Measurements from ENCODE around the gene HNRNPA1. TPM values are rescaled to one million over a fixed set of nuclear protein-coding genes. Genes with fewer than 3 reads are reported as not detected.
"Not testable (repeated sequence)": the region's sequence is repeated elsewhere in the genome, so short reads cannot be mapped to it uniquely, and the experiment has no call there.

HNRNPA1 gene
- total RNA-seq, result 1,517 and 1,552 TPM in 2 replicates

GRCh38 chr12:54280468-54281260, at the start of gene HNRNPA1:
Gene HNRNPA1, plus strand, starts transcription at chr12:54280726. Its CDS starts 82 bp downstream, at chr12:54280808.
- intact Hi-C loops (cut with micrococcal nuclease), result loop anchor here (1.0 to 5.0 kb wide), 5 partner anchors 45 to 217 kb away; partner anchors contain the start of genes COPZ1 and NCKAP1L

DNA sequence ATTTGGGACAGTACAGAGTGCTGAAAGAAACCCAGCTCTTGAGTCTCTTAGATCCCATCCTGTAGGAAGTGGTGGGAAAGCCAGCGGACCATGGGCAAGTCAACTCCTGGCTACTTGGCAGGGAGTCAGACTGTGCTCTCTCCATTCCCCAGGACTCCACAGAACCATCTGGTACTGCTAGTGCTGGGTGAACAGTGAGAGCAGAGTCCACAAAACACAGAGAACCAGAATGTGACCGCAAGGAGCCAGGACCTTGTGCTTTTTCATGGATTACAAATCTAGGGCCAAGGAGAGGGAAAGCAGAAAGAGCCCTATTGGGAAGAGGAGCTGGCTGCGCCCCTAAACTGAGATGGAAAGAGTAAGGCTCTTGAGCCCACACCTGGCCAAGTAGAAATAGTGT, 49.3 kb upstream of the HNRNPA1 start:
- intact Hi-C loops (cut with micrococcal nuclease), result not testable (repeated sequence)

GRCh38 chr12:54232790-54233189, 47.7 kb upstream of the HNRNPA1 start:
- intact Hi-C loops (cut with micrococcal nuclease), result no loop called here

- intact Hi-C loops (cut with micrococcal nuclease), result no loop called here
These were observed 42.0 kb upstream of the HNRNPA1 start for GRCh38 chr12:54238531-54238930.

- intact Hi-C loops (cut with micrococcal nuclease), result no loop called here
These were observed 40.9 kb upstream of the HNRNPA1 start for GRCh38 chr12:54239620-54240019.

DNA sequence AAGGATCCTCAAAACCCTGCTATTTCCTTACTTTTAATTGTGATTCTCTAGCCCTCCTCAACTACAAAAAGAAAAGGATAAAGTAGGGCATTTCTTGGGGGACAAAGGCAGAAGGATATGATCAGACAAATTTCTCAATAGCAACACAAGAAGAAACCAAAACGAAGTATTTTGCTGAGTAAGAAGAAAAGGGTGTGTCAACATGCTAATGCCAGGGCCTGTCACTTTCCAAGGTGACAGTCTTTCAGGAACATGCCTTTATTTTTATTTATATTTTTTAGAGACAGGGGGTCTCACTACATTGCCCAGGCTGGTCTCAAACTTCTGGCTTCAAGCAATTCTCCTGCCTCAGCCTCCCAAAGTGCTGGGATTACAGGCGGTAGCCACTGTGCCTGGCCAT, 40.4 kb upstream of the HNRNPA1 start:
- intact Hi-C loops (cut with micrococcal nuclease), result no loop called here

DNA sequence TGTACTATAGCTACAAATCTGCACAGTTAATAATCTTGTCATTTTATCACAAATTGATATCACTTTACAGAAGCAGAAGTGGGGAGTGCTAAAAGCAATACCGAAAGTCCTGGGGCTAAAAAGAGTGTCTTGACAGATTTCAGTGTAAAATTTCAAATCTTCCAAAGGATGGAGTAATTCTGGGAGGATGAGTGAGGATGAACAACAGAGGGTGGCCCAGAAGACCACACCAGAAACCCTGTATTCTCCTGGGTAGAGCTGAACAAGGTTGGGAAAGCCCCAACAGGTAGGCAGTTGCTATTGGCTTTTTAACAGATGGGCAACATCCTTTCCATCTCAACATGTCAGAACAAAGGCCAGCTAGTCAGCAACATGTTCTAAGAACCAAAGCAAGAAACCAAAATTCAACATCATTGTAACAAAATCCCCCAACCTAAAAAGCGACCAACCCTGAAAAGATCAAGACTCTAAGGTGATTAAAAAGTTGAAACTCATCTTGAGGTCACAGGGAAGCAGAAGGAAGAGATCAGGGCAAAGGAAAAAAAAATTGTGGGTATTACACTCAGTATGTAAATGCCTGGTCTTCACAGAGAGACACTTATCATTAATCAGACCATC, 39.4 kb upstream of the HNRNPA1 start:
- intact Hi-C loops (cut with micrococcal nuclease), result no loop called here

GRCh38 chr12:54246011-54246641, 34.4 kb upstream of the HNRNPA1 start:
- intact Hi-C loops (cut with micrococcal nuclease), result no loop called here

DNA sequence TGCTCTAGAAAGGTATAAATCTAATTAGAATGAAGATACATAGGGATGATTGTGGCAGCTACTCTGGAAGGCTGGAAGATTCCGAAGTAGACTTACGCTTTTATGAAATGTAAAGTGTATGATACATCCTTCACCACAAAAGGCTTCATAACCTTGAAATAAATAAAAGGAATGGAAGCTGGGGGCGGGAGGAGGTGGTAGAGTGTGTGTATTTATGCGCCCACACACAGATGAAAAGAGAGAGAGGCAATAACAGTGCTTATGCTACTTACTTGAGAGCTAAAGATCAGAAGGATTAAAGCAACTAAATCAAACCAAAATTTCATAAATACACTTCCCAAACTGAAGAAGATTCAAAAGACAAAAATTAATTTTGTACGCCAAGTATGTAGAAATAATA, 31.0 kb upstream of the HNRNPA1 start:
- intact Hi-C loops (cut with micrococcal nuclease), result no loop called here

GRCh38 chr12:54251667-54252284, 28.8 kb upstream of the HNRNPA1 start:
- intact Hi-C loops (cut with micrococcal nuclease), result loop anchor here (1.0 to 2.0 kb wide), 2 partner anchors 110 to 117 kb away; no protein-coding TSS in a partner anchor

- intact Hi-C loops (cut with micrococcal nuclease), result no loop called here
These were observed 27.3 kb upstream of the HNRNPA1 start for GRCh38 chr12:54253240-54253639.

DNA sequence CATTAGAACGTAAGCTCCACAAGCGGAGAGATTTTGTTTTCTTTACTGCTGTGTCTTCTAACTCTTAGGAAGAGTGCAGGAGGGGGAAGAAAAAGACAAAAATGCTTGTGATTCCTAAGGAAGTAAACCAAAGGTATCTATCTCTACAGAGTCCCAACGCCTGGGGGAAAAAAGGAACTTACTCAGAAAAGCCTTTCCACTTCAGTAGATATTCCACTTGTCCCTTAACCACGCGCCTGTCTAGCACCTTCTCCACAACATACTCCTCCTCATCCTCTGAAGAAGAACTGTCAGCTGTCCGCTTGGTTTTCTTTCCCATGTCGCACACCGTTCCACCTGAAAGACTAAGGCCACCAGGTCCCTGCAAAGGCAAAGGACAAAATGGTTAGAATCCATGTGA, 23.2 kb upstream of the HNRNPA1 start:
- intact Hi-C loops (cut with micrococcal nuclease), result no loop called here

DNA sequence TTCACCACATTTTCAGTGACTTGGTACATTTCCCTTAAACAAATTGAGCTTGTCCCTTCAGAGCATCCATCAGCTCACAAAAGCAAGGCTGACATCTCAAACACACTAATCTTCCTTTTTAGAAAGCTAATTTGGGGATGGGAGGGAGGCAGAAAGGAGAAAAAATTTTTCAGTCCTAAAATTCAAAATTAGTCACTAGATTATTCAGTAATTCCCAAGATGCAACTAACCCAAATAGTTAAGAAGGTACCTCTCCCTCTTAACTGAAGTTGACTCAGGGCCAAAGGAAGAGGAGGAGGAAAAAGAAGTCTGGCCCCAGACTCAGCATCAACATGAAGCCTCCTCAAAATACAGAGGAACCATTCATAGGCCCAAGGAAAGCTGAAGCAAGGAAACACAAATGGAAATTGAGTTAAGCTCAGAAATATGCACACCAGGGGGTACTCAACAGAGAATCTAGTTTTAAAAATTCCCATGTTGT, 22.3 kb upstream of the HNRNPA1 start:
- intact Hi-C loops (cut with micrococcal nuclease), result no loop called here

DNA sequence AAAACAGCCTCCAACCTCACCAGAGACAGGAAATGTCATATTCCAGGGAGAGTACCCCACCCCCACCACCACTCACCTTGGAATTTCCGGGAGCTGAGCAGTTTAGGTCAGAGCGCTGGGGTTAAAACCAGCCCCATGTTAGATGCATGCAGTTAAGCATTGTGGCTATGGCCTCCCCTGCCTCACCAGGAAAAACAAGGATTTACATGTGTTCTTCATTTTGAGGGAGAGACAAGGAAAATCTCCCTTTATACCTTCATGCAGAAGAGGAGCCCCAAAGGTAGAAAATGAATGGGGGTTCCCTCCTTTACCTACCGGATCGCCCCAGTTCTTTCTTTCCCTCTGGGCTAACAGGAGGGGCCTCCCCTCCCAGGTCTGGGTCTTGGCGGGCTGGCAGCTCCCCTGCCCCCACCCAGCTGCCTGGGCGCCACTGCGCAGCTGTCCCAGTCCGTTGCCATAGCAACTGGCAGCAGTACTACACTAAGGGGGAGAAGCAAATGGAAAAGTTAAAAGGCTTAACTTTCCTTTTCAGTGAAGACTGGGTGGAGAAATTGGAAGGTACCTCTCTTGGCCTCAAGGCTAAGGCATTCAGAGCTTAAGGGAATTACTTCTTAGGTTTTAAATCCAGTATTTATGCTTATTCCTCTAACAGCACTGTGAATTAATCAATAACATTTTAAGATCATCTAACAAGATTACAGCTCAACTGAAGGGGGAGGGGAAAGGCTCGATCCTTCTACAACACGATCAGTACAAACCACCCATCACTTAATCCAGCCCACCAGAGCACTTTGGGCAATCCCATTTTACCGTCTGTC, 21.1 kb upstream of the HNRNPA1 start:
- intact Hi-C loops (cut with micrococcal nuclease), result no loop called here

- intact Hi-C loops (cut with micrococcal nuclease), result no loop called here
These were observed 18.6 kb upstream of the HNRNPA1 start for GRCh38 chr12:54261815-54262402.

- intact Hi-C loops (cut with micrococcal nuclease), result no loop called here
These were observed 18.1 kb upstream of the HNRNPA1 start for GRCh38 chr12:54262403-54262925.

- intact Hi-C loops (cut with micrococcal nuclease), result no loop called here
These were observed 15.1 kb upstream of the HNRNPA1 start for GRCh38 chr12:54265364-54265812.

- intact Hi-C loops (cut with micrococcal nuclease), result no loop called here
These were observed 13.7 kb upstream of the HNRNPA1 start for GRCh38 chr12:54266852-54267251.

DNA sequence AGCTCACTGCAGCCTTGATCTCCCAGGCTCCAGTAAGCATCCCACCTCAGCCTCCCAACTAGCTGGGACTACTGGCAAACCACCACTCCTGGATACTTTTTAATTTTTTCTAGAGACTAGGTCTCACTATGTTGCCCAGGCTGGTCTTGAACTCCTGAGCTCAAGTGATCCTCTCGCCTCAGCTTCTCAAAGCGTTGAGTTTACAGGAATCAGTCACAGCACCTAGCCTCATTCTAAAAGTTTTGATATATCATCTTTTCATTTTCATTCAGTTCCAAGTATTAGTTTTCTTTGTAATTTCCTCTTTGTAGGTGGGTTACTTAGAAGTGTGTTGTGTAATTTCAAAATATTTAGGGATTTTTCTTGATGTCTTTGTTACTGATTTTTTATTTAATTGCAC, 10.2 kb upstream of the HNRNPA1 start:
- intact Hi-C loops (cut with micrococcal nuclease), result no loop called here

DNA sequence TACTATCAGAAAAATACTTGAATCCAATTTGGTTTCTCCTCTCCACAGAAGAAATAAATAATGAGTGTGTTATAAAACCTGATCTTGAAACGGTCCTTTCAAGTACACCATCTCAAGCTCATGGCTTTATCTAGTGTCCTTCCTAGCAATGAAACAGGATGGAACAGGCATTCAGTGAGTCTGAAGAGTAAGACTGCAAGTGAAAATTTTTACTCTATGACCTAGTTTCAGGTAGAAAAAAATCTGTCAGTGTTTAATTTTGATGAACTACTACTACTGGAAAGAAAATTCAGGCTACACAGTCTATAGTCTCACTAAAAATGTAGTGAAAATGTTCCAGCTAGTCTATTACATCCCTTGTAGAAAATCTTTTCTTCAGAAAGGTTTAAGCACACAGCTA, 8.3 kb upstream of the HNRNPA1 start:
- intact Hi-C loops (cut with micrococcal nuclease), result no loop called here

All from T-helper 2 cell treated with Interferon-gamma antibody and Interleukin-4, amounts not matched to agents 100 ng/mL and 5 ng/mL, for 36 hours (primary cell).